Activated CD4-positive, CD25-positive, alpha-beta regulatory T cell treated with anti-CD3 and anti-CD28 coated beads, Interleukin-2, amount 50 U/mL, for 24 hours (primary cell): ENCODE results near the gene KRTAP10-12.

Experiments used
- ATAC-seq, 2 donors: fragments of 150-1000 bp; cut with Tn5 transposase; one replicate each; pipeline ENCODE4 v1.10.0; 2021; ENCODE audit warnings: mild to moderate bottlenecking in 1 of 2, moderate library complexity in 1 of 2

KRTAP10-12 gene

DNA sequence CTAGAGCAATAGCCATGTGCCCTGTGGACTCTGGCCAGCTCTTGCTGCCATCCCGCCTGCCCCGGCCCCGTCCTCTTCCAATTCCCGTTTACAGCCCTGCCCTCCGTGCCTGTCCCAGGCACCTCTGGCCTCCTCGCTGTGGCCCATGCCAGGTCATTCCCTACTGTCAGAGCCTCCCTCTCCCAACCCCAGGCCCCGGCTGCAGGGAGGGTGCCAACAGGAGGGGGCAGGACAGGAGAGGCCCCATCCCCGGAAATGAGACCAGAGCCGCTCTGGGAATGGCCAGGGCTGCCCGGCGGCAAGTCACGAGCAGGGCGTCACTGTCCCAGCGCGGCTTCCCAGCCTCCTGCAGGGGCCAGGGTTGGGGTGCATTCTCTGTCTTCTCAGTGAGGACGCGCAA is 37.9 kb downstream of the KRTAP10-12 start:
- no peak for ATAC-seq

- ATAC-seq: no peak
These were observed 38.8 kb downstream of the KRTAP10-12 start for GRCh38 chr21:44735821-44736220.

DNA sequence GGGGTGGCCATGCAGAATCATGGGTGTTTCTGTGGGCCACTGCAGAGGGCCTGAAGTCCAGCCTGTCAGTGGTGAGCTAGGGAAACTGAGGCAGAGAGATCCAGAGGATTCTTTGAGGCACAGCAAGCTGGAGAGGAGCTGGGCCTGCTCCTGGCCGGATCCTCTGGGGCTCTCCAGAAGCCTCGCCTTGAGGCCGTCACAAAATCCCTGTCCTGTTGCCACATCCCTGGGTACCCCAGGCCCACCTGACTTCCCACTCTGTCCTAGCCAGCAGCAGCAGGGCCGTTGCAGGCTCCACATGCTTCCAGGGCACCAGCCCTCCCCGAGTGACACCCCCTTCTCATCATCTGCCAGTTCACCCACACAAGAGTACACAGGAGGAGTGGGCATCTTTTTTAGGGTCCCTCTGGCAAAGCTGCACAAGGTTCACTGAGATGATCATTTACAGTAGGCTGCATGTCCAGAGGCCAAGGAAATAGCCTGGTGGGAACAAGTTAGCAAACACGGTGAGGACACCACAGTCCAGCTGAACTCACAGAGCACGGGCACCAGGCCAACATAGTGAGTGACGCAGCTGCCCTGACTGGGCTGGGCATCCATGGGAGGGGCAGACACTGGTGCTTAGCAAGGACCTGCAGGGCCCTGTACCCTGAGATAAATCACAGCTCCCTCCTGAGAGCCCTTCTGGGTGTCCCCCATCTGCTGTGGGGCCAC is 39.5 kb downstream of the KRTAP10-12 start:
- ATAC-seq: no peak

GRCh38 chr21:44737706-44738354 is 40.9 kb downstream of the KRTAP10-12 start:
- ATAC-seq: no peak

DNA sequence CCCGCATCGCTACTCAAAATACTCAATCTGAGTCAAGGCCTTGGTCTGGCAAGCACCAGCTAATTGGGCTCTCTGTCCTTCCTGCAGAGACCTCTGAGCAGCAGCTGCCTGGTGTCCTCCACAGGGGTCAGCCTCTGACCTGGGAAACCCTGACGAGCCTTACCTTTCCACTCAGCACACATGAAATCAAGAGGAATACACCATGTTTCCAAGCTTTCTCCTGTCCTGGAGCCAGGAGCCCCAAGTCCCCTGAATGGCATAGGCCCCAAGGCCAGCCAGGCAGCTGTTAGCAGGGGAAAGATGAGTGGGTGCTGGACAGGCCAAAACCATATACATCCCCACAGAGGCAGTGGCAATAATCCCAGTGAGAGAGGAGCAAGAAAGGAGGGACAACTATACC is 41.6 kb downstream of the KRTAP10-12 start:
- ATAC-seq: no peak

DNA sequence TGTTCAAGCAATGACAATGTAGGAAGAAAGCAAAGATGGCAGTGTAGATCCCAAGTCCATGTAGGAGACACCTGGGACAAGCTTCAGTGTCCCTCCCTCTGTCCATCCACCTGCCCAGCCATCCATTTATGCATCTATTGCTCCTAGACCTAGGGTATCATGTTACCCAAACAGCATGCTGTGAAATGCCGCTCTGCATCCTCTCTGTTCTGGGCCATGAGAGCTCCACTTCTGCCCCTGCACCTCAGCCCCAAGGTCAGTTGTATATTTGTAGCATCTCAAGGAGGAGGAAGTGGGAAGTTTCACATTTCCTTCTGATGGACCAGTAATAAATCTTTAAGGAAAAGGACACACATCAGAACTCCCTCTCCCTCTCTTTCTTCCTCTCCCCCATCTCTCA is 42.3 kb downstream of the KRTAP10-12 start:
- no peak for ATAC-seq

DNA sequence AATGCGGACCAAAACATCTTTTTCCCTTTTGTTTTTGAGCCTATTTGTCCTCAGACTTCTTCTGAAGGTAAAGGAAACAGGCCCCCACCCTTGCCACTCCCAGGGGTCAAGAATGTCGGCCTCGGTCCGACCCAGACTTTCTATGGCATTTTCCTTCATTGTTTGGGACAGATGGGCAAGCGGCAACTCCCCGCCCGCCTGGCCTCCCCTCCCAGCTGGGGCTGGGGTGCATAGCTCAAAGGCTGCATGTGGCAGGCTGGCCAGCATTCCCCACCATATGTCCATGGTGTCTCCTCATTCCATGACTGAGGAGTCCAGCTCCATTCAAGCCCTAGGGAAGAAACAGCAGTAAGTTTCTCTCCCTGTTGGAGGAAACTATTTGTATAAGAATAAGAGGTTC is 43.8 kb downstream of the KRTAP10-12 start:
- no peak for ATAC-seq

GRCh38 chr21:44741921-44742320 is 44.9 kb downstream of the KRTAP10-12 start:
- ATAC-seq: no peak

DNA sequence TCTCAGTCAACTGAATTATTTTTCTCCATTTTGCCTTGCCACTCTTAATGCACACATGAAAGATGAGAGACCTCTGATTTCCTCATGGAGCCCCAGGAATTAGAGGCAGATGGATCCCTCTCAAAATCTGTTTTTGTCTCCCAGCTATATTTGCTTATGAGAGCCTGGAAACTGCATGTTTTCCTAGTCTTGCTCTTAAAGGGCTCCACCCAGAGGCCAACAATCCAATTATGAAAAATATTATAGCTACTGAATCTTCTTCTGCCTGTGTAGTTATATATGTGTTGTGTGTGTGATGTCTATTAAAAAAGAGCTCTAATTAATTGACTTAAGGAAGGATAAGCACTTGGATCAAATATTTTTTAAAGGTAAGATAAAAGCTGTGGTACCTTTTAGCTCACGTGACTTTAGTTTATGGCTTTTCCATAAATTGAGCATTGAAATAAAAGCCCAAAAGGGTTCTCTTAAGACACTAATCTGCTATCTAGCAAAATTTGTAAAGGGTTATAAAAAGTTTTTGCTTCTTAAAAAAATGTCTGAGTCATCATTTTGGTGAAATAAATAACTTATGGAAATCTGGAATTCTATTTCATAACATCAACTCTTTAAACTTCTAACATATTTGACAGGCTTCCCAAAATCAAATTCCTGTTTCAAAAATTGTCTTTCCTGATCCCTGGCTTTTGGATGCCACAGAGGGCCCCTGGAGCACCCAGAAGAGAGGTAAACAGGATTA is 45.6 kb downstream of the KRTAP10-12 start:
- ATAC-seq: no peak
